ENCODE data around the gene ARHGAP15.

DNA sequence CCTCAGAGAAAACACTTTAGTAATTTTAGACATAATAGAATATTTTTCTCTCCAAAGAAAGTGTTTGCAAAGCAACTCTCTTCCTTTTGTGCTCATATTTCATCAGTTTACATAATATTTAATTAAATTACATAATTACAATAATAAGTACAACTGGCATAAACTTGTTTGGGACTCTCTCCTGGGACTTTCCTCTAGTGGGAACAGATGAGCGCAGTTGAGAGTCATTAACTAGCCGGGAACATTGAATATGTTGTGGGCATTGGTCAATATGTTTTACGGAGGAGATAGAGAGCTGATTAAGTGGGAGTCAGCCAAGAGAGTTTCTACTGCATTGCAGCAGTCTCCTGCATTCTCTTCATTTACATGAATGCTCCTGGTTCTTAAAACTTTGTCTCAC, 607.7 kb downstream of the ARHGAP15 start:
- TF ChIP-seq, protein P1, sequence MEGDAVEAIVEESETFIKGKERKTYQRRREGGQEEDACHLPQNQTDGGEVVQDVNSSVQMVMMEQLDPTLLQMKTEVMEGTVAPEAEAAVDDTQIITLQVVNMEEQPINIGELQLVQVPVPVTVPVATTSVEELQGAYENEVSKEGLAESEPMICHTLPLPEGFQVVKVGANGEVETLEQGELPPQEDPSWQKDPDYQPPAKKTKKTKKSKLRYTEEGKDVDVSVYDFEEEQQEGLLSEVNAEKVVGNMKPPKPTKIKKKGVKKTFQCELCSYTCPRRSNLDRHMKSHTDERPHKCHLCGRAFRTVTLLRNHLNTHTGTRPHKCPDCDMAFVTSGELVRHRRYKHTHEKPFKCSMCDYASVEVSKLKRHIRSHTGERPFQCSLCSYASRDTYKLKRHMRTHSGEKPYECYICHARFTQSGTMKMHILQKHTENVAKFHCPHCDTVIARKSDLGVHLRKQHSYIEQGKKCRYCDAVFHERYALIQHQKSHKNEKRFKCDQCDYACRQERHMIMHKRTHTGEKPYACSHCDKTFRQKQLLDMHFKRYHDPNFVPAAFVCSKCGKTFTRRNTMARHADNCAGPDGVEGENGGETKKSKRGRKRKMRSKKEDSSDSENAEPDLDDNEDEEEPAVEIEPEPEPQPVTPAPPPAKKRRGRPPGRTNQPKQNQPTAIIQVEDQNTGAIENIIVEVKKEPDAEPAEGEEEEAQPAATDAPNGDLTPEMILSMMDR (IDR thresholded peaks at IDR 0.05; ENCODE audit: low read depth, low read length, poor library complexity, severe bottlenecking), result no peak
- TF ChIP-seq EZH2phosphoT487 (IDR thresholded peaks at IDR 0.05; ENCODE audit: borderline replicate concordance, low read length), result no peak
